GM23338 (cell line): Measurements from ENCODE around the gene MTA3. TPM values are rescaled to one million over a fixed set of nuclear protein-coding genes. Genes with fewer than 3 reads are reported as not detected.

Source experiments
- ATAC-seq: fragments of 200-7000 bp; cut with Tn5 transposase; 3 replicates; pipeline ENCODE4 v1.9.1; 2020
- DNase-seq: peaks from one replicate; pipeline ENCODE4 v3.0.0-alpha.2; 2015; ENCODE audit warnings: low spot score
- H2AFZ ChIP-seq: fragments of 200-600 bp; sonication (generic); 2 replicates; pipeline ENCODE4 v1.8.0; 2016; ENCODE audit warnings: antibody characterized with exemption, mild to moderate bottlenecking, moderate library complexity
- H3F3A ChIP-seq: fragments of 200-600 bp; sonication (generic); replicated peaks from 2 replicates; pipeline ENCODE4 v1.8.0; 2017; ENCODE audit warnings: antibody characterized with exemption, mixed run types, low read depth
- H3K27ac ChIP-seq: fragments of 200-600 bp; sonication (generic); 2 replicates; pipeline ENCODE4 v1.6.1; 2016; ENCODE audit warnings: low read depth
- H3K27me3 ChIP-seq: fragments of 200-600 bp; sonication (generic); 2 replicates; pipeline ENCODE4 v1.8.0; 2016; ENCODE audit warnings: mild to moderate bottlenecking, mixed run types, moderate library complexity; ENCODE audit not compliant: insufficient read depth
- H3K36me3 ChIP-seq: fragments of 200-600 bp; sonication (generic); 2 replicates; pipeline ENCODE4 v1.8.0; 2016; ENCODE audit warnings: mild to moderate bottlenecking; ENCODE audit not compliant: insufficient read depth
- H3K4me1 ChIP-seq: fragments of 200-600 bp; sonication (generic); 2 replicates; pipeline ENCODE4 v1.8.0; 2016; ENCODE audit warnings: mild to moderate bottlenecking, moderate library complexity; ENCODE audit not compliant: insufficient read depth
- H3K4me2 ChIP-seq: fragments of 200-600 bp; sonication (generic); 2 replicates; pipeline ENCODE4 v1.7.1; 2017; ENCODE audit warnings: mixed run types
- H3K4me3 ChIP-seq: fragments of 200-600 bp; sonication (generic); 2 replicates; pipeline ENCODE4 v1.6.1; 2016; ENCODE audit warnings: mixed run types
- H3K79me2 ChIP-seq: fragments of 200-600 bp; sonication (generic); replicated peaks from 2 replicates; pipeline ENCODE4 v1.8.0; 2017; ENCODE audit warnings: mild to moderate bottlenecking; ENCODE audit not compliant: insufficient read depth
- H3K9me2 ChIP-seq: fragments of 200-600 bp; sonication (generic); 2 replicates; pipeline ENCODE4 v1.8.0; 2017; ENCODE audit not compliant: insufficient read depth
- H4K20me1 ChIP-seq: fragments of 200-600 bp; sonication (generic); replicated peaks from 2 replicates; pipeline ENCODE4 v1.8.0; 2017; ENCODE audit warnings: mild to moderate bottlenecking; ENCODE audit not compliant: insufficient read depth
- H3K27ac Mint-ChIP-seq: 2 replicates; pipeline ENCODE4 v1.8.0; 2020; ENCODE audit warnings: inconsistent platforms, mild to moderate bottlenecking, moderate library complexity, mixed read lengths
- H3K27me3 Mint-ChIP-seq: 3 replicates; pipeline ENCODE4 v1.8.0; 2022; ENCODE audit warnings: low read depth, mild to moderate bottlenecking, moderate library complexity, mixed read lengths, inconsistent platforms; ENCODE audit not compliant: insufficient read depth, poor library complexity
- H3K36me3 Mint-ChIP-seq: 3 replicates; pipeline ENCODE4 v1.8.0; 2021; ENCODE audit warnings: low read depth, mild to moderate bottlenecking, inconsistent platforms, moderate library complexity, mixed read lengths
- H3K4me1 Mint-ChIP-seq: 3 replicates; pipeline ENCODE4 v1.8.0; 2020; ENCODE audit warnings: mild to moderate bottlenecking, inconsistent platforms, mixed read lengths
- H3K4me3 Mint-ChIP-seq: 3 replicates; pipeline ENCODE4 v1.8.0; 2021; ENCODE audit warnings: moderate library complexity, mild to moderate bottlenecking, inconsistent platforms, mixed read lengths
- H3K9me3 Mint-ChIP-seq: 3 replicates; pipeline ENCODE4 v1.8.0; 2020; ENCODE audit warnings: moderate library complexity, mild to moderate bottlenecking, inconsistent platforms, mixed read lengths
- CREB1 ChIP-seq: fragments of 250-450 bp; sonication (Bioruptor Pico); IDR thresholded peaks from 2 replicates; pipeline ENCODE4 v1.5.0; 2020; ENCODE audit warnings: low read depth, mild to moderate bottlenecking, moderate library complexity
- EZH2 ChIP-seq: fragments of 200-600 bp; sonication (generic); IDR thresholded peaks from one replicate; pipeline ENCODE4 v1.8.0; 2017; ENCODE audit warnings: antibody characterized with exemption, mild to moderate bottlenecking, low read depth; ENCODE audit not compliant: unreplicated experiment
- EZH2phosphoT487 ChIP-seq: fragments of 200-600 bp; sonication (generic); IDR thresholded peaks from one replicate; pipeline ENCODE4 v1.8.1; 2018; ENCODE audit warnings: antibody characterized with exemption; ENCODE audit not compliant: unreplicated experiment
- JUNB ChIP-seq: IDR thresholded peaks from one replicate; pipeline ENCODE4 v1.6.1; 2016; ENCODE audit warnings: antibody characterized with exemption; ENCODE audit not compliant: unreplicated experiment
- NANOG ChIP-seq: IDR thresholded peaks from 2 replicates; pipeline ENCODE4 v1.6.1; 2016; ENCODE audit warnings: antibody characterized with exemption, borderline replicate concordance
- POLR2AphosphoS5 ChIP-seq: IDR thresholded peaks from 2 replicates; pipeline ENCODE4 v1.6.1; 2016; ENCODE audit warnings: antibody characterized with exemption, low read depth
- REST ChIP-seq: IDR thresholded peaks from one replicate; pipeline ENCODE4 v1.6.1; 2018; ENCODE audit warnings: antibody characterized with exemption; ENCODE audit not compliant: unreplicated experiment
- STAT1 ChIP-seq: IDR thresholded peaks from one replicate; pipeline ENCODE4 v1.6.1; 2016; ENCODE audit warnings: antibody characterized with exemption; ENCODE audit not compliant: unreplicated experiment
- ZNF114 ChIP-seq: fragments of 250-450 bp; sonication (Bioruptor Pico); IDR thresholded peaks from 2 replicates; pipeline ENCODE4 v1.5.0; 2020; ENCODE audit warnings: mild to moderate bottlenecking, moderate library complexity
- ZNF331 ChIP-seq: fragments of 250-450 bp; sonication (Bioruptor Pico); IDR thresholded peaks from 2 replicates; pipeline ENCODE4 v1.5.0; 2020; ENCODE audit warnings: low read depth, mild to moderate bottlenecking, moderate library complexity
- polyA plus RNA-seq: library from polyadenylated mRNA; unstranded; fragments of >200 nt; fragmentation: Nextera tagmentation; extraction: Ambion mirVana; gene quantifications from 2 replicates; pipeline ENCODE4 v1.2.1, GENCODE V29; 2016
- total RNA-seq: library from RNA; depleted of rRNA; stranded (reverse); fragments of >200 nt; shearing (Covaris generic); gene quantifications from 2 replicates; pipeline ENCODE4 v1.2.3, GENCODE V29; 2014
- TF ChIP-seq, protein P1 (sequence below): IDR thresholded peaks from 2 replicates; pipeline ENCODE4 v1.6.1; 2016; ENCODE audit warnings: antibody characterized with exemption
- TF ChIP-seq, protein P2 (sequence below), 2 experiments: fragments of 200-600 bp in 1 of 2; sonication (generic) in 1 of 2; conservative IDR thresholded peaks; 2 replicates each; pipeline versions ENCODE4 v1.5.1 to v1.6.1; 2016 to 2017; ENCODE audit warnings: antibody characterized with exemption in 2 of 2, low read depth in 2 of 2, mild to moderate bottlenecking in 2 of 2, moderate library complexity in 1 of 2
- TF ChIP-seq, protein P3 (sequence below): fragments of 250-450 bp; sonication (Bioruptor Pico); IDR thresholded peaks from 2 replicates; pipeline ENCODE4 v1.5.0; 2020; ENCODE audit warnings: mild to moderate bottlenecking, moderate library complexity

Gene MTA3
- total and polyA plus RNA-seq, 2 experiments from 2014 or later: 162 to 208 TPM

- Histone ChIP-seq H3K27me3 (peaks cover 33% of the 10 kb centered on the region), H3K4me3 (peak overlapping the region; percentile 89), H3F3A (peaks cover 13% of the 10 kb centered on the region), H4K20me1 (no peaks in the 10 kb centered on the region), H3K9me2 (0 out of 2 replicates have a peak, but pooled peaks cover 3% of the 10 kb centered on the region), H2AFZ (peak overlapping the region; percentile 99), H3K27ac (no peak overlapping the region), H3K4me1 (peaks cover 17% of the 10 kb centered on the region), H3K4me2 (peak overlapping the region; percentile 98), H3K79me2 (no peaks in the 10 kb centered on the region), H3K36me3 (no peaks in the 10 kb centered on the region)
- ATAC-seq: peak; percentile 63
- DNase-seq: no peak
- peaks cover 27% of the 10 kb centered on the region for H3K27me3 Mint-ChIP-seq
- peak overlapping the region; percentile 83 for H3K4me3 Mint-ChIP-seq
- H3K36me3 Mint-ChIP-seq: no peaks in the 10 kb centered on the region; the same call in 1 of the 3 replicates
- H3K4me1 Mint-ChIP-seq: peaks cover 32% of the 10 kb centered on the region
- H3K9me3 Mint-ChIP-seq: no peaks in the 10 kb centered on the region; the same call in 2 of the 3 replicates
- no peak overlapping the region for H3K27ac Mint-ChIP-seq
- TF ChIP-seq POLR2AphosphoS5 (no peak; the same call in 1 of the 2 replicates), STAT1 (no peak), EZH2phosphoT487 (no peak), ZNF331 (CRISPR knock-in tag) (no peak), NANOG (no peak), ZNF114 (CRISPR knock-in tag) (no peak), CREB1 (CRISPR knock-in tag) (no peak), REST (no peak), EZH2 (no peak), JUNB (no peak)
- TF ChIP-seq, protein P1, sequence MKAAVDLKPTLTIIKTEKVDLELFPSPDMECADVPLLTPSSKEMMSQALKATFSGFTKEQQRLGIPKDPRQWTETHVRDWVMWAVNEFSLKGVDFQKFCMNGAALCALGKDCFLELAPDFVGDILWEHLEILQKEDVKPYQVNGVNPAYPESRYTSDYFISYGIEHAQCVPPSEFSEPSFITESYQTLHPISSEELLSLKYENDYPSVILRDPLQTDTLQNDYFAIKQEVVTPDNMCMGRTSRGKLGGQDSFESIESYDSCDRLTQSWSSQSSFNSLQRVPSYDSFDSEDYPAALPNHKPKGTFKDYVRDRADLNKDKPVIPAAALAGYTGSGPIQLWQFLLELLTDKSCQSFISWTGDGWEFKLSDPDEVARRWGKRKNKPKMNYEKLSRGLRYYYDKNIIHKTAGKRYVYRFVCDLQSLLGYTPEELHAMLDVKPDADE: no peak
- TF ChIP-seq, protein P2, sequence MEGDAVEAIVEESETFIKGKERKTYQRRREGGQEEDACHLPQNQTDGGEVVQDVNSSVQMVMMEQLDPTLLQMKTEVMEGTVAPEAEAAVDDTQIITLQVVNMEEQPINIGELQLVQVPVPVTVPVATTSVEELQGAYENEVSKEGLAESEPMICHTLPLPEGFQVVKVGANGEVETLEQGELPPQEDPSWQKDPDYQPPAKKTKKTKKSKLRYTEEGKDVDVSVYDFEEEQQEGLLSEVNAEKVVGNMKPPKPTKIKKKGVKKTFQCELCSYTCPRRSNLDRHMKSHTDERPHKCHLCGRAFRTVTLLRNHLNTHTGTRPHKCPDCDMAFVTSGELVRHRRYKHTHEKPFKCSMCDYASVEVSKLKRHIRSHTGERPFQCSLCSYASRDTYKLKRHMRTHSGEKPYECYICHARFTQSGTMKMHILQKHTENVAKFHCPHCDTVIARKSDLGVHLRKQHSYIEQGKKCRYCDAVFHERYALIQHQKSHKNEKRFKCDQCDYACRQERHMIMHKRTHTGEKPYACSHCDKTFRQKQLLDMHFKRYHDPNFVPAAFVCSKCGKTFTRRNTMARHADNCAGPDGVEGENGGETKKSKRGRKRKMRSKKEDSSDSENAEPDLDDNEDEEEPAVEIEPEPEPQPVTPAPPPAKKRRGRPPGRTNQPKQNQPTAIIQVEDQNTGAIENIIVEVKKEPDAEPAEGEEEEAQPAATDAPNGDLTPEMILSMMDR (conservative IDR thresholded peaks at IDR 0.05; ENCODE audit: low read depth in 2 of 2): no peak
- TF ChIP-seq, protein P3, sequence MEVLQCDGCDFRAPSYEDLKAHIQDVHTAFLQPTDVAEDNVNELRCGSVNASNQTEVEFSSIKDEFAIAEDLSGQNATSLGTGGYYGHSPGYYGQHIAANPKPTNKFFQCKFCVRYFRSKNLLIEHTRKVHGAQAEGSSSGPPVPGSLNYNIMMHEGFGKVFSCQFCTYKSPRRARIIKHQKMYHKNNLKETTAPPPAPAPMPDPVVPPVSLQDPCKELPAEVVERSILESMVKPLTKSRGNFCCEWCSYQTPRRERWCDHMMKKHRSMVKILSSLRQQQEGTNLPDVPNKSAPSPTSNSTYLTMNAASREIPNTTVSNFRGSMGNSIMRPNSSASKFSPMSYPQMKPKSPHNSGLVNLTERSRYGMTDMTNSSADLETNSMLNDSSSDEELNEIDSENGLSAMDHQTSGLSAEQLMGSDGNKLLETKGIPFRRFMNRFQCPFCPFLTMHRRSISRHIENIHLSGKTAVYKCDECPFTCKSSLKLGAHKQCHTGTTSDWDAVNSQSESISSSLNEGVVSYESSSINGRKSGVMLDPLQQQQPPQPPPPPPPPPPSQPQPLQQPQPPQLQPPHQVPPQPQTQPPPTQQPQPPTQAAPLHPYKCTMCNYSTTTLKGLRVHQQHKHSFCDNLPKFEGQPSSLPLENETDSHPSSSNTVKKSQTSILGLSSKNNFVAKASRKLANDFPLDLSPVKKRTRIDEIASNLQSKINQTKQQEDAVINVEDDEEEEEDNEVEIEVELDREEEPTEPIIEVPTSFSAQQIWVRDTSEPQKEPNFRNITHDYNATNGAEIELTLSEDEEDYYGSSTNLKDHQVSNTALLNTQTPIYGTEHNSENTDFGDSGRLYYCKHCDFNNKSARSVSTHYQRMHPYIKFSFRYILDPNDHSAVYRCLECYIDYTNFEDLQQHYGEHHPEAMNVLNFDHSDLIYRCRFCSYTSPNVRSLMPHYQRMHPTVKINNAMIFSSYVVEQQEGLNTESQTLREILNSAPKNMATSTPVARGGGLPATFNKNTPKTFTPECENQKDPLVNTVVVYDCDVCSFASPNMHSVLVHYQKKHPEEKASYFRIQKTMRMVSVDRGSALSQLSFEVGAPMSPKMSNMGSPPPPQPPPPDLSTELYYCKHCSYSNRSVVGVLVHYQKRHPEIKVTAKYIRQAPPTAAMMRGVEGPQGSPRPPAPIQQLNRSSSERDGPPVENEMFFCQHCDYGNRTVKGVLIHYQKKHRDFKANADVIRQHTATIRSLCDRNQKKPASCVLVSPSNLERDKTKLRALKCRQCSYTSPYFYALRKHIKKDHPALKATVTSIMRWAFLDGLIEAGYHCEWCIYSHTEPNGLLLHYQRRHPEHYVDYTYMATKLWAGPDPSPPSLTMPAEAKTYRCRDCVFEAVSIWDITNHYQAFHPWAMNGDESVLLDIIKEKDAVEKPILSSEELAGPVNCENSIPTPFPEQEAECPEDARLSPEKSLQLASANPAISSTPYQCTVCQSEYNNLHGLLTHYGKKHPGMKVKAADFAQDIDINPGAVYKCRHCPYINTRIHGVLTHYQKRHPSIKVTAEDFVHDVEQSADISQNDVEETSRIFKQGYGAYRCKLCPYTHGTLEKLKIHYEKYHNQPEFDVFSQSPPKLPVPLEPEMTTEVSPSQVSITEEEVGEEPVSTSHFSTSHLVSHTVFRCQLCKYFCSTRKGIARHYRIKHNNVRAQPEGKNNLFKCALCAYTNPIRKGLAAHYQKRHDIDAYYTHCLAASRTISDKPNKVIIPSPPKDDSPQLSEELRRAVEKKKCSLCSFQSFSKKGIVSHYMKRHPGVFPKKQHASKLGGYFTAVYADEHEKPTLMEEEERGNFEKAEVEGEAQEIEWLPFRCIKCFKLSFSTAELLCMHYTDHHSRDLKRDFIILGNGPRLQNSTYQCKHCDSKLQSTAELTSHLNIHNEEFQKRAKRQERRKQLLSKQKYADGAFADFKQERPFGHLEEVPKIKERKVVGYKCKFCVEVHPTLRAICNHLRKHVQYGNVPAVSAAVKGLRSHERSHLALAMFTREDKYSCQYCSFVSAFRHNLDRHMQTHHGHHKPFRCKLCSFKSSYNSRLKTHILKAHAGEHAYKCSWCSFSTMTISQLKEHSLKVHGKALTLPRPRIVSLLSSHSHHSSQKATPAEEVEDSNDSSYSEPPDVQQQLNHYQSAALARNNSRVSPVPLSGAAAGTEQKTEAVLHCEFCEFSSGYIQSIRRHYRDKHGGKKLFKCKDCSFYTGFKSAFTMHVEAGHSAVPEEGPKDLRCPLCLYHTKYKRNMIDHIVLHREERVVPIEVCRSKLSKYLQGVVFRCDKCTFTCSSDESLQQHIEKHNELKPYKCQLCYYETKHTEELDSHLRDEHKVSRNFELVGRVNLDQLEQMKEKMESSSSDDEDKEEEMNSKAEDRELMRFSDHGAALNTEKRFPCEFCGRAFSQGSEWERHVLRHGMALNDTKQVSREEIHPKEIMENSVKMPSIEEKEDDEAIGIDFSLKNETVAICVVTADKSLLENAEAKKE (CRISPR knock-in tag): no peak
Measured at GRCh38 chr2:42792087-42792582, 223.7 kb downstream of the MTA3 start.
